DOHH2 (cell line): ENCODE measurements around the gene CNN3.

ENCODE experiments used
- CTCF ChIP-seq: fragments of 200-600 bp; sonication (generic); IDR thresholded peaks from one replicate; pipeline ENCODE4 v1.5.1; 2014; ENCODE audit warnings: antibody characterized with exemption, mild to moderate bottlenecking, low read depth, low read length; ENCODE audit not compliant: poor library complexity, severe bottlenecking
- EZH2phosphoT487 ChIP-seq: fragments of 200-600 bp; sonication (generic); IDR thresholded peaks from 2 replicates; pipeline ENCODE4 v1.6.1; 2017; ENCODE audit warnings: borderline replicate concordance, mild to moderate bottlenecking, antibody characterized with exemption, low read length, moderate library complexity, mixed read lengths

GRCh38 chr1:94936861-94937620 is 10.1 kb upstream of the CNN3 start:
- TF ChIP-seq CTCF (no peak), EZH2phosphoT487 (no peak)
